Limb (tissue), 2 donors: Measurements from ENCODE around the gene SURF2.

ENCODE experiments used
- DNase-seq, 2 donors: peaks; one replicate each; pipeline ENCODE4 v3.0.0-alpha.2; 2016; ENCODE audit errors: extremely low spot score in 2 of 2

The SURF2 gene

DNA sequence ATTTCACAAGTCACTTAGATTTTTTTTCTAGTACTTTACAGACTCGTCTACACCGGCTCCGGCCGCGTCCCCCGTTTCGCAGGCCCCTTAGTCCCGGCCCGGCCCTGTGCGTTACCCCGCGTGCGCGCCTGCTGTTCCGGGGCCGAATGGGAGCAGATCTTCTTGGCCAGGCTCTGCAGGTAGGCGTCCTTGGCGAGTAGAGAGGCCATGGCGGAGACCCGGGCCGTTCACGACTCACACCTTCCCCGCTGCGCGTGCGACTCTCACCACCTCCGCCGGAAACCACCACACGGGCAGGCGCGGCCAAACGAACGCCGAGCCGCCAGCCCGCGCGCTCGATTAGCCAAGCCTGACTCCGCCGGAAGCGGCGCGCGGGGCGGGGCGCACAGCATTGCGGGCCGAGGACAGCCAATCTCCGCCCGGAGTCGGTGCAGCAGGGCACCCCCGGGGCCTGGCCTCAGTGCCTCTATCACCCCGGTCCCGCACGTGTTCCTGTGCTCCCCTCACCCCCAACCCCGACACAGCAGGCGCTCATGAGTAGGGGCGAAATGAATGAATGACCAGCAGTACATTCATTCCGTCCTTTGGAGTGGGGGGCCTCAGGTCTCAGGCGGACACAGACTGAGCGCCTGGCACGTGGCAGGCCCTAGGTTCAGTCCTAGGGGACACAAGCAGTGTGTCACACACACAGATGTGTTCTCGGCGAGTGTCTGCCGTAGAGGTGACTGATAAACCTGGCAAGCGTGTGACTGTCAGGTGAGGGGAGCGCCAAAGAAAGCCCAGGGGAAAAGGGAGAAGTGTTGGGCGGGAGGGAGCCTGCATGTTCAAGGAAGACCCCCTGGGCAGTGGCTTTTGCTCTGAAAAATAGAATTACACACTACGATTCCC is 20.2 kb upstream of the SURF2 start, which contains the start of gene SURF6:
Gene SURF6, minus strand, starts transcription at position 265 of the 888 bp plus-strand sequence. Its CDS starts 56 bp downstream, at position 209.
- peak; percentile 90 to 93 for DNase-seq

DNA sequence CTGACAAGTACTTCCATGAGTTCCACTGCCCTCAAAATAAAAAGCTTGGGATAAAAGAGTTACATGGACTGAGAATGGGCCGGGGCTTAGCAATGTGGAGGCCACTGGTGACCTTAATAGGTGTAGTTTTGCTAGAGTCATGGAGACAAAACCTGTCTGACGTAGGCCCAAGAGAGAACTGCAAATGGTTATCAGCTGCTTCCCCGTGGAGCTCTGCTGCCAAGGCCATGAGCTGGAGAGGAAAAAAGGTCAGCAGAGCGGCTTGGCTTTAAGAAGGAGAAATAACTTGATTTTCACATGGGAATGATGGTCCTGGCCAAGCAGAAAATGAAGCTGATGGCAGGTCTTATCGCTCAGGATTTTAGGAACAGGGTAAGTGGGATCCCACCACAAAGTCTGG is 16.7 kb upstream of the SURF2 start:
- no peak for DNase-seq

DNA sequence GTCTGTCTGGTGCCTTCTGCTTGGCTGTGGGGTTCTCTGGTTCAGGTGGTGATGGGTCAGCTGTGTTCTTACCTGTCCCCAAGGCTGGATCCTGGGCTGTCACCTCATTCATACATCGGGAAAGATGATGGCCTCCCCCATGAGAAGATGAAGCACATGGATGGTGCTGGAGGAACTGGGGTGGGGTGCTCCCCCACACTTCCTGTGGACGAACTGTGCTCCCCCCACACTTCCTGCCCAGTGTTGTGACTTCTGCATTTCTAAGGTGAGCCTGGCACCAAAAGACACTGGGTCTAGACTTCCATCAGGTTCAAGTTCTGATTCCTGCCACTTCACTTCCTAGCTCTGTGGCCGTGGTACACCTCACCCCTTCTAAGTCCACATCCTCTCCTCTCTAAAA is 16.1 kb upstream of the SURF2 start:
- no peak for DNase-seq

DNA sequence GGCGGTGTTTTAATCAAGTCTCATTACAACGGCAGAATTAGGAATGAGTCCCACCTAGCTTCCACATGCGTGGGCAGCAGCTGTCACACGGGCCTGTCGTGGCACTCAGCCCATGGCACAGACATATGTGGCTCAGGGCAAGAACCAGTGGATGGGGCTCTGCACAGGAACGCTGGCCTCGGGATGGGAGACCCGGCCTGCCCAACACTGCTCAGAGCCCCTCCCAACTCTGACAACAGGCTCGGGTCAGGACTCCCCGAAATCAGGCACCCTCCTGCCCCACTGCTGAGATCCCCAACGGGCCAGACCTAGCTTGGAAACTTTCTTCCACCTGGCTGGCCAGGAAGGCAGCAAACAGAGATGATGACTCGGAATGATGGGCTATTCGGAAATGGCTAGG is 15.4 kb upstream of the SURF2 start:
- no peak for DNase-seq

DNA sequence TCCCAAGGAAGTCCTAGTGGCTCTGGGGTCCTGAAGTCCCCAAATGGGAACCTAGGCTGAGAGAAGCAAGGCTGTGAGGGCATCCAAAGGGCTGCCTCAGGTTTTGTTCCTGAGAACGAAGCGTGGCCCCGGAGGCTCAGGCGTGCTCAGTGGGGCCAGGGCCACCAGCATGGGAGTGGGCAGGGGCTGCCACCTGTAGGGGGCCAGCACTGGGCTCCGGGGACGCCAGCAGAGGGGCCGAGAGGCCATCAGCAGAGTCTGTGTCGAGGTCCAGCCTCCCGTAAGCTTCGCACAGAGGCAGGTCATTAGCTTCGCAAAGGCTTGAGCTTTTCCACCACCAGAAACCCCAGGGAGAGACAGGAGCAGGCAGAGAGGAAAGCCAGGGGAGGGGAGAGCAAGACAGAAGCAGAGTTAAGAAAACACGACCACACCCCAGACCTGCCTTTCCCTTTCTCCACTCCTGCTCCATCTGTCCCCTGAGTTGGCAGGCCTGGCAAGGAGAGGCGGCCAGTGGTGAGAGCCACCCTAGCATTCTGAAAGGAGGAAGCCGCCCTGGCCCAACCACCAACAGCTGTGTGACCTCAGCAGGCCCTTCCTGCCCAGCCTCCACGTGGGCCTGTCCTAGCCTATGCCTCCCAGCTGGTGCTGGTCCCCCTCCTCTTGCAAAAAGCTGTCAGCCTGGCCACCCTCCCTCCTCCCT is 14.8 kb upstream of the SURF2 start:
- DNase-seq, result no peak

DNA sequence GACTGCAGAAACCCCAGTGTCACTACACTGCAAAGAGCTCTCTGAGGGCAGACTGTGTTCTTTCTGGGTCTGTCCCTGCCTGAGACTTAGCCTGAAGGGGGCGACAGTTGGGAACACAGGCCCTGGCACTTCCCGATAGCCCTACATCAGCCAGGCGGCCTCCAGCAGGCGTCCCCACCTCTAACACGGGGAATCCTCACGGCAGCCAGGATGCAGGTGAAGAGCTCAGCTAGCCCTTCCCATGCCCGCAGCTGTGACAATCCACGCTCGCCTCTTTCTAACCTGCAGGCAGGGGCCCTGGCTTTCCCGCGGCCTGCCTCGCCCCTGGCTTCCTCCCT is 14.3 kb upstream of the SURF2 start:
- no peak for DNase-seq

DNA sequence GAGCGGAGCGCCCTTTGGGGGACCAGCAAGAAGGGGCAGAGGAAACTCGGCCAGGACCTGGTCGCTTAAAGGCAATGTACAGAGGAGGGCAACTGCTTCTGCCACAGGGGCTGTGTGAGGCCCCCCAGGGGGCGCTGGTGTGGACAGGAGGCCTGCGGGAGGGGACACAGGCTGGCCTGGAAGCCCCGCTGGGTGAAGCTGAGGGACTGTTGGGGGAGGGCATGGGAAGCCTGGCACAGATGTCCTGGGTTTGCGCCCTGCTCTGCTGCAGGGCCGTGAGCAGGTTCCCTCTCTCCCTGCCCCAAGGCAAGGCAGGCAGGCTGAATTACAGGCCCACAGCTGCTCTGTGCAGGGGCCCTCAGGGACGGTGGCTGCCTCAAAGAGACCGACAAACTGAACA is 13.8 kb upstream of the SURF2 start:
- no peak for DNase-seq

DNA sequence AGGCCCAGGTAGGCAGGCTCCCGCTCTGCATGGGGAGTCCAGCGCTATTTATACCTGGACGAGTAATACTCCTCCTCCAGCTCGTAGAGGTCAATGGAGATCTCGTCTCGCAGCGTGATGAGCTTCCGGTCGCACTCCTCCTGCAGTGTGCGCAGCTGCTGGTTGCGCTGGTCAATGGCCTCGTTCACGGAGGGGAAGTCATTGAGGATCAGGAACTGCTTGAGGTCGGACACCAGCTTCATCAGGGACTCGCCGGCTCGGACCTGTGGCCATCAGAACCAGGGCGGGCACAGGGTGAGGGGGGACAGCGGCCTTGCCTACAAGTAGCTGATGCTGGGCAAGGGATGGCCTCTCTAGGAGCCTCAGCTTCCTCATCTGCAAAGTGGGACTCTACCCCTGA is 12.3 kb upstream of the SURF2 start:
- DNase-seq, result no peak

DNA sequence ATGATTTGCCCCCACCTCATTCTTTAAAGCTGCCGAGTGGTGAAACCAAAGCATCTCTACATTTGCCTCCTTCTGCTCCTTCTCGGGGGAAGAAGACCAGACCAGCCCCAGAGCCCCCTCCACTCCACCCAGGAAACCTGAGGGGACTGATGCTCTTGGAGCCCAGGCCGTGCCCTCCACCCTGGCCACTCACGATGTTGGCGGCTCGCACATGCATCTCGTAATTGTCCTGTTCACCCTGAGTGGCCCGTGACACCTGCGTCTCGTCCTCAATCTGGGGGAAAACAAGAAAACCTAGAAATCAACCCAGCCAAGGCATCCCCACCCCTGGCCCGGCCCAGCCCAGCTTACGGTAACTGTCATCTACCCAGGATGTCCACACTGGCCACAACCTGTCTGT is 11.4 kb upstream of the SURF2 start:
- DNase-seq, result no peak

DNA sequence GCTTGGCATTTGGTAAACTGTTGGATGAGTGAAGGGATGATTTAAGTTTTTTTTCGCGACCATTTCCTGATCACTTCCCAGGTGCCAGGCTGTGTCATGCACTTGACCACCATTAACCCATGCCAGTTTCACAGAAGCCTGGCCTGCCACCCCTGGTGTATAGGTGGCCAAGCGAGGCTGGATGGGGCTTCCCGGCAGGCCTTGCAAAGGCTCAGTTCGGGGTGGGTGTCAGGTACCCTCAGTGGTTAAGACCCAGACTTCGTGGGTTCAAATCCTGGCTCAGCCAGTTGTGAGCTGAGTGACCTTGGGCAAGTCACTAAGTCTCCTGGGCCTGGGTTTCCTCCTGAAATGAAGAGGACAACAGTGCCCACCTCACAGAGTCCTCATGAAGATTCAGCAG is 10.8 kb upstream of the SURF2 start:
- no peak for DNase-seq

DNA sequence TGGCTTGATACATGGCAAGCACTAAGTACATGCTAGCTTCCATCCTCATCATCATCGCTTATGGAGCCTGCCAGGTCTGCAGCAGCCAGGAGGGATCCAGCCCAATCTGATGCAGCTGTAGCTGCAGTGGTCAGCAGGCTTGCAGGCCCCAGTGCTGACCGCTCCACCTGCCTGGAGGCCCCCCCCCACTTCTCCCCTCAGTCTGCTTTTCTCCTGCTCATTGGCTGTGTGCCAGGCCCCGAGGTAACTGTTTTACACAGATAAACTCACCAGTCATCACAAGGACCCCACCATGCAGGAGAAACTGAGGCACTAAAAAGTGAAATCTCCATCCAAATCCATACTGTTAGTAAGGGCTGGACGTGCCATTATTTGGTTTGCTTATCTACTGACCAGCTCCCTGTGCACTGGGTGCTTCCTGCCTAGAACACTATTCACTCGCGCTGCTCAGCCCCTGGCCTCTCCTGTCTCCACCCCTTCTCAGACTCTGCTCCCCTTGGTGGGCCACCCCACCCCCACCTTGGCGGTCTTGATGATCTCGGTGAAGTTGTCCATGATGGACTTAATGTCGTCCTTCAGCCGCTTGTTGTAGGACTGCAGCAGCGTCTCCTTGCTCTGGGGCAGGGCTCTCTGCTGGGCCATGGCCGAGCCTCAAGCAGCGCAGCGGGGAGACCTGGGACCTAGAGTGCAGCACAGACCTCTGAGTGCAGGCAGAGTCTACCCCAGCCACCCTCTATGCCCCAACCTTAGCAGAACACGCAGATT is 10.1 kb upstream of the SURF2 start:
- DNase-seq, result no peak

DNA sequence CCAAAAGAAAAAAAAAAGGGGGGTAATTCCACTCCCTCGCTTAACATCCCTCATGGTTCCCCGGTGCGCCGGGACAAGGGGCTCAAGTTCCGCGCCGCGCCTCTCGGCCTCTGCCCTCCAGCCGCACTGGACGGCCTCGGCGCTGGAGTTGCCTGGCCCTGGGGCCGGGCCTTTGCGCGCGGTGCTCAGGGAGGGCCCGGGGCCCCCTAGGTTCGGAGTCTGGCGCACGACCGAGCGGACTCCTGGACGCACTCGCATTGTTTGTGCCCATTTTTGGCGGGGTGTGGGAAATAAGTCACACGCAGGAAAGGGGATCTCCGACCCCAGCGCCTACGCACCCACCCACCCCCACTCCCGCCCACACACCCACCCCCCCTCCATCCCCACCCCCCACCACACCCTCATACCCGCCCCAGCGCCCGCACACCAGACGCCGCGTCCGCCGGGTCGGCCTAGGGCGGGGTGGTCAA is 8.8 kb upstream of the SURF2 start:
- no peak for DNase-seq

DNA sequence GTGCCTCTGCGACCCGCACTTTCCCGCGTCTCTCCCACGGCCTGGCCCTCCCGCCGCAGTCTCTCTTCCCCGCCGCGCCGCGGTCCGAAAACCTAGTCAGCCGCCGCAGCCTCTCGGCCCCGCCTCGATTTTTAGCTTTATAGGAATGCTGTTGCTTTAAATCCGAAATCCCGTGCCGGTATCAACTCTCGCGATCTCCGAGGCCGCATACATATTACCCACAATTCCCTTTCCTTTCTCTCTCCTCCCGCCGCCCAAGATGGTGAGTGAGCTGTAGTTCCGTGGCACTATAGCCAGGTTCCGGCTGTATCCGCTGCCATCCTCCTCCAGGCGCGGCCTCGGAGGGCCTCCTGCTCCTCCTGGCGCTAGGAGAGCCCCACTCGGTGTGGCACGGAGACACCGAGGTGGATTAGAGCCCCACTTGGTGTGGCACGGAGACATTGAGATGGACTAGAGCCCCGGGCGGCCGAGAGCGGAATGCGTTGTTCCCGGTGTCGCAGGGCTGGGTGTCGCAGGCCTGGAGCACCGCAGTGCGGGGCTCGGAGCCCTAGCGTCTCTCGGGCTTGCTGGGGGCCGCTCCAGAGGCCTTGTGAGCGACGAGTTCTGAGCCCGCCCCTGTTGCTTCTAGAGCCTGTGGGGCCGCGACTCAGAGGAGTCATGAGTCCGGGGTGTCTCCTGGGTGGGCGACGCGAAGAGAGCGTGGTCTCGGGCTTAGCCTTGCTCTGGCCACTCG is 8.2 kb upstream of the SURF2 start, which contains the start of the genes MED22 and RPL7A:
Gene MED22, minus strand, starts transcription at position 147 of the 733 bp plus-strand sequence. CDS start 1,469 bp downstream, outside the sequence.
Gene RPL7A, plus strand, starts transcription at position 234 of the 733 bp plus-strand sequence. Its CDS starts 26 bp downstream, at position 260.
- peak; percentile 94 to 96 for DNase-seq

DNA sequence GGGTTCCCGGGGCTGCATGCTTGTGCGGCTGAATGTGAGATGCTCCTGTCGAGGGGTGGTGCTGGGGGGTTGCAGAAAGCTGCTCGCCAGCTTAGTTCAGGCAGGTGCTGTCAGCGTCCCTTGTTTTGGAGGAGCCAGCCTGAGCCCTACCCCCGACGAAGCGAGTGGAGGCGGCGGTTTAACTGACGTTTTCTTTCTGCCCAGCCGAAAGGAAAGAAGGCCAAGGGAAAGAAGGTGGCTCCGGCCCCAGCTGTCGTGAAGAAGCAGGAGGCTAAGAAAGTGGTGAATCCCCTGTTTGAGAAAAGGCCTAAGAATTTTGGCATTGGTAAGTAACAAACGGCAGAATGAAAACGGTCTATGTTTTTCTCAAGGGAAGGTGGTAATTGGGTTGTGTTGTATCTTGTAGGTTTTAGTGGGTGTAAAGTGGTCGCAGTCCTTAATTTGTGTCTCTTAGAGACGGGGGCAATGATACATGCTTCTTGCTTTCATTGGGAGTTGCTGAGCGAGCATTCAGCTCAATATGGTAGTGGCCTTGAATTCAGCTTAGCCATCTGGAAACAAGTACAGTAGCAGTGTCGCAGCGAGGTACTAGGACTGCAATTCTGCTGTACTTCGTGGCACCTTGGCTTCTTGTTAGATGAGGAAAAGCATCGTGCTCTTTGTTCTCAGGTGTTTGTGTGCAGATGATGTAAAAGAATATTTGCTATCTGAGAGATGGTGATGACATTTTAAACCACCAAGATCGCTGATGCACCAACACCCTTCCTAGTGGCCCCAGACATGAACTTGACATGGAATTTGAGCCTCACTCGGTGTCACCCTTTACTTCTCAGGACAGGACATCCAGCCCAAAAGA is 7.4 kb upstream of the SURF2 start:
- no peak for DNase-seq

DNA sequence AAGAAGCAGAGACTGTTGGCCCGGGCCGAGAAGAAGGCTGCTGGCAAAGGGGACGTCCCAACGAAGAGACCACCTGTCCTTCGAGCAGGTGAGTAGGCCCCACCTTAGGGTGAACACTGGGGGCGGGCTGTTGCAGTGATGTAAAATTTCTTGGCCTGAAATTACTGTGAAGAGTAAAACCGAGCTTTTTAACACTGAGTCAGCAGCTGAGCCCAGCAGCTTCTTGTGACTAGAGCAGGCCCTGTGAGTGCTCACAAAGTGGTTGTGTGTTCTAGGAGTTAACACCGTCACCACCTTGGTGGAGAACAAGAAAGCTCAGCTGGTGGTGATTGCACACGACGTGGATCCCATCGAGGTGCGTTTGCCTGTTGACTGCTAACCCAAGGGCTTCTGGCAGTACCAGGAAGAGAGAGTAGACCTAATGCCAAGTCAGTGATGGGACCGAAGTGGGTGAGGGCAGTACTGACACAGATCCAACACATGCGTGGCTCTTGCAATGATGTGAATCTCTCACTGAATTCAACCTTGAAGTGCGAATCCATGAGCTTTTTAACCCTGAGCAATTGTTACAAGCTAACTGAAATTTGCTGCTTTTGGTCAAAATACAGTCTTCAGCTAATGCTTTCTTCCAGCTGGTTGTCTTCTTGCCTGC is 6.3 kb upstream of the SURF2 start:
- no peak for DNase-seq

DNA sequence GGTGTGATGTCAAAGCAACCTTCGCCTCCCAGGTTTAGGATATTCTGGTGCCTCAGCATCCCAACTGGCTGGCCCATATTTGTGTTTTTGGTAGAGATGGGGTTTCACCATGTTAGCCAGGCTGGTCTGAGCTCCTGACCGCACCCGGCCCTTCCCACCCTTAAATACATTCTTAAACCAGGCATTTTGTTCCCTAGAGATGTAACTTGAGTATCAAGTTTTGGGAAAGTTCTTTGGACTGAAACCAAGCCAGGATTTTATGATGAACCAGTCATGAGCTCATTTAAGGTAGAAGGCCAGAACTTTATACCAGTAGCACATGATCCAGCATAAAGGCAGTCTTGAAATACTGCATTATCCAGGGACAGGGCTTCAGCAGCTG is 4.8 kb upstream of the SURF2 start:
- DNase-seq, result no peak

DNA sequence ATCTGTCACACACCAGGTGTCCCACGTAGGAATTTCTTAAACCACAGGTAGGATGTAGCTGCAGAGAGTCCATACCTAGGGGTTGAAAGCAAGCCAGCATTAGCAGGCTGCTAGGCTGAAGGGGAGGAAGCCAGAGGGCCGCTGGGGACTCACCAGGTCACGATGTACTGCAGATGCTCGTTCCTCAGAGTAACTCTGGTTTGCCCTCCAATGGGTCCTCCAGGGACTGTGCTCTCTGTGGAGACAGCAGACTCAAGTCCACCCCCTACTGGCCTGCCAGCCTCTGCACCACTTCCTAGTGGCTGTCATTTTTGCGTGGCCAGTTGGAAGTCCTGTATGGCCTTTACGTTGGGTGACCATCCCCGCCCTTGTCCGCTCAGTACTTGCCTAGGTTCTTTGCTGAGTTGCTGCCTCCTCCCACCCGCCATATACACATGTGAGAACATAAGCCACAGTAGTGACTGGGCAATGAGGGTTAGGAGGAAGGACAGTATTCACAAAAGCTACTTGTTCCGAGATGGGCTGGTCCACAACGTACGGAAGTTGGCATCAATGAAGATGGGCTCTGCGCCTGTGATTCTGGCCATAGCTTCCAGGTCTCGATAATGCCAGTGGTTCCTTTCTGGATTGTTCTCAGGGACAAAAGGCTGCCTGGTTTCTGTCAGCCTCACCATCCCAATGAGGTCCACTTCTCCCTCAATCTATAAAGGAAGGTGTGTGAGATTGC is 4.3 kb upstream of the SURF2 start:
- DNase-seq, result no peak

DNA sequence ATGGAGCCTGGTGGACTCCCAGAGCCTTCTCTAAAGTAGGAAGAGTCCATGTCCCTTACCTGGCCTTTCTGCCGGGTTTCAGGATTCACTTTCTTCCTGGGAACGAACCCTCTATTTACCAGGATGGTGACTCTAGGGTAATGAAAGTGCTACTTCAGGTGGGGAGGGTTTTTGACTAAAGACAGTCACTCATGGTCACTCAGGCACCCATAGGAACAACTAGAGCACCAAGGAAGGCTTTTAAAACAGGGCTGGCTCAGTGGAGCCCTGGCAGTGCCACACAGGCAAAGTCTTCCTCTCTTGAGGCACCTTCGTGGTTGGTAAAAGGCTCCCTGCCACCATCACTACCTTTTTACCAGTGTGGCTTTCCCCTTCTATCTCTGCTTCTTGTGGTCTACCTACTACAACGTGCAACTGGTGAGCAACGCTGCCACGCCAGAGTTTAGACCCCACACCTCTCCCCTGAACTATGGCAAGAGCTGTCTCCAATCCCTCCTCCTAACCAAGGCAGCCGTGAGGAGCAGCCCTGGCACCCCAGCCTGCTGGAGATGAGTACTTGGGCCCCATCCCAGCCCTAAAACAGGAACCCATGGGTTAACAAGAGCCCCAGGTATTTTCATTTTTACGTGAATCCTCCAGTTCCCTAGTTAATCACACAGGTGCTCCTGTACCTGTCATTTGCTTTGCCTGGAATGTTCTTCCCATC is 3.6 kb upstream of the SURF2 start:
- DNase-seq, result no peak
